Frontal cortex (tissue), 4 donors: ENCODE data around the gene TBC1D9B. TPM values are rescaled to one million over a fixed set of nuclear protein-coding genes. Genes with fewer than 3 reads are reported as not detected.

ENCODE experiments used
- DNase-seq, 2 donors: peaks; one replicate each; pipeline ENCODE4 v3.0.0; 2012; ENCODE audit warnings: low spot score in 2 of 2
- FAIRE-seq: peaks from 2 replicates; lab custom pipeline; 2012; peaks lifted over from hg19 to GRCh38; lab: Jason Lieb, UNC
- total RNA-seq: library from RNA; depleted of rRNA; stranded (reverse); fragments of >200 nt; gene quantifications from one replicate; pipeline ENCODE4 v1.2.3, GENCODE V29; 2014
- donor health status: control.
- donor health status: control.
- donor health status: control.

Gene TBC1D9B
- total RNA-seq, 1 donor from 2014 or later: 24.1 TPM

DNA sequence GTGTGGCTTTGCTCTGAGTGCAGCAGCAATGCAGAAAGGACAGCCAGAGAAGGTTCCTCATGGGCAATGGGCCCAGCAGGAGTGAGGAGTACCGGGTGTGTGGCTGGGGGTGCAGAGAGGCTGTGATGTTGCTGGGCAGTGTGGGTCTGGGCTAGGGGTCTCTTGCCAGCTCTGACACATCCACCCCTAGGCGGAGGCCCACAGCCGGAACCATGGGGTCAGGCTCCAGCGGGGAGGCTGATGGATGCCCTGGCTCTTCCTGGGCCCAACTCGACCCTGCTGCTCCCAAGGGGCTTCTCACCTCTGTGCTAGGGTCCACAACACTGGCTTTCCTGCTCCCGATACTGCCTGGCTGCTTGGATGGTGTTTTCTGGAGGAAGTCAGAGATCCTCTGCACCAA is 19.9 kb downstream of the TBC1D9B start:
- no peak for DNase-seq
- FAIRE-seq: no peak

DNA sequence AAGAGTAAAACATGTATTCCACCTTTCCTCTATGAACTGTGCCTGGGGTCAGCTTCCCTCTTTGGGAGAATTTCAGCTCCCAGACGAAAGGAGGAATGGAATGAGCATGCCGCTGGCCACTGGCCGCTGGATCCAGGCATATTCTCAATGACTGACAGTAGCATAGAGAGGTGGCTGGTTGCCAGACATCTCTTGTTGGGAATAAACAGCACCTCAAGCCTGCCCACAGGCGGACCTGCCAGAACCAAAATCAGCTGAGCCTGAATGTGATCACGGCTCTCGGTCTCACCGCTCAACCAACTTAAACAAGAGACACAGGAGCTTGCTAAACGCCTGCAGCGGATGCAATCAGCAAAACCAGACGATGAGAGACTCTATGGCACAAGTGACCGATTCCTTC is 20.6 kb downstream of the TBC1D9B start:
- FAIRE-seq (no peak), DNase-seq (no peak)

DNA sequence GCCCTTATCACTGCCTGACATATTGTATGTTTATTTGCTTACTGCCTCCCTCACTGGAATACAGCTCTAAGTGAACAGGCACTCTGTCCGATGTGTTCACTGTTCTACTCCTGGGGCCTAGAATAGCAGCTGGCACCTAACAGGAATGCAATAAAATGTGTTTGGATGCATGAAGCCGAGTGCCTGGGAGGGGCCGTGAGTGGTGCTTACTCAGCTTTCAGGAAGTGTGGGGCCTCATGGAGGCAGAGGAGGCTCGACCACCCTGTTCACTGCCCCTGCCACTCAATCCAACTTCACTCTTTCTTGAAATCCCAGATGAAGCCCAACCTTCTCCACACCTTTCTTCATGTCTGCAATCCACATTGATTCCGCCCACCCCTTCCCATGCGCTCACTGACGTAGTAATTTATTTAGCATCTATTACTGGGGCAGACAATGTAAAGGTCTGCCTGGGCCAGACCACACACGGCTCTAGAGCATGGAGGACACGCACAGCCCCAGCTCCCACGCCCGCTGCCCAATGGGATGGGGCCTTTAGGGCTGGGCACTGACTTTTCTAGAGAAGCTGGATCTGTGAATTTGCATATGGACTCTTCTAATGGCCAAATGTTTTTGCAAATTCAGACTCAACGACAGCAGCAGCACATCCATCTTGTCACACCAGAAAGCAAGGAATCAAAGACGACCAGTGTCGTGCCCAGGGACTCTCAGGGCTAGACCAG is 21.3 kb downstream of the TBC1D9B start:
- DNase-seq (no peak), FAIRE-seq (no peak)

DNA sequence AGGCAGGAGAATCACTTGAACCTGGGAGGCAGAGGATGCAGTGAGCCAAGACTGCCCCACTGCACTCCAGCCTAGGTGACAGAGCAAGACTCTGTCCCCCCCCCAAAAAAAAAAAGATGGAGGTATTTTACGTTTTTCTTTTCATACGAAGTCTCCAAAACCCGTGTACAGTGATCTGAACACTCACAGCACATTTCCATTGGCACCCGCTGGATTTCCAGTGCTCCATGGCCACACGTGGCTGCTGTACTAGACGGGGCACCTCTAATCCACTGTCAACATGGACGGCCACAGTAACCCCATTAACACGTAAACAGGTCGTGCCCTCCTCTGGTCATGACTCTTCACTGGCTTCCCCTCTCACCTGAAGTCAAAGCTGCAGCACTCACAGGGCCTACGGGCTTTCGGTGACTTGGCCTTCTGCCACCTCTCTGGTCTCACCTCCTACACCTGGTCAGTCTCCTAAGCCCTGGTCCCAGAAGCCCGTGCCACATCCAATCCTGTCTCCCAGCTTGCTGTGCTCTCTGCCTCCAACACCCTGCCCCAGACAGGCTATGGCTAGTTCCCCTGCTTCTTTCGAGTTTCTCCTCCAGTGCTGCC is 22.1 kb downstream of the TBC1D9B start:
- no peak for FAIRE-seq
- no peak for DNase-seq

DNA sequence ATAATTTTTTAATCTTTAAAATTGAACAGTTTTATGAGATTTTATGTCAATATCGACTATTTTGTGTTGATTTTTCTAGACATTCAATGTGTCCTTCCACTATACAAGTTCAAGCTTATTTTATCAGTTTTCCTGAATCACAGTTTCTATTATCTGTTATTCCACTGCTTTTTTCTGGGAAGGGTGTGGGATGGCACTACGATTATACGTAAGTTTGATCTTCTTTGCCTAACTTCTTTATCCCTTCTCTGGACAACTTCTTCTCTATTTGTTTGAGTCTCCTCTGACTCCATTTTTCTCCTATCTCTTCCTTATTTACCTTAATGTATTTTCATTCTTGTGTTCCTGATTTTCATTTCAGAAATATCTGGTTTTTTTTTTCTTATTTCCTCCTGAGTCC is 24.5 kb downstream of the TBC1D9B start:
- no peak for FAIRE-seq

DNA sequence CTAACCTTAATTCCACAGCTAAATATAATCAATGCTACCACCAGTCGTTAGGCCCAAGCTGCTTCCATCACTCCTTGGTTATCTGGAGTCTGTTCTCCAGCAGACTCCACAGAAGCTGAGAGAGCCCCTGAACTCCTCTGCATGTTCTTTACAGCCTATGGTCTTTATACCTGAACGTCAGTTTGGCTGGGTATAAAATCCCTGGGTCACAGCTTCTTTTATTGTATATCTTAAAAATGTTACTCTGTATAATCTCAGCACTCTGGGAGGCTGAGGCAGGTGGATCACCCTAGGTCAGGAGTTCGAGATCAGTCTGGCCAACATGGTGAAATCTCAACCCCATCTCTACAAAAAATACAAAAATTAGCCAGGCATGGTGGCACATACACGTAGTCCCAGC is 25.4 kb downstream of the TBC1D9B start:
- no peak for FAIRE-seq

More for the DNA sequence above, 24.5 kb downstream of the TBC1D9B start:
- DNase-seq: no peak

DNA sequence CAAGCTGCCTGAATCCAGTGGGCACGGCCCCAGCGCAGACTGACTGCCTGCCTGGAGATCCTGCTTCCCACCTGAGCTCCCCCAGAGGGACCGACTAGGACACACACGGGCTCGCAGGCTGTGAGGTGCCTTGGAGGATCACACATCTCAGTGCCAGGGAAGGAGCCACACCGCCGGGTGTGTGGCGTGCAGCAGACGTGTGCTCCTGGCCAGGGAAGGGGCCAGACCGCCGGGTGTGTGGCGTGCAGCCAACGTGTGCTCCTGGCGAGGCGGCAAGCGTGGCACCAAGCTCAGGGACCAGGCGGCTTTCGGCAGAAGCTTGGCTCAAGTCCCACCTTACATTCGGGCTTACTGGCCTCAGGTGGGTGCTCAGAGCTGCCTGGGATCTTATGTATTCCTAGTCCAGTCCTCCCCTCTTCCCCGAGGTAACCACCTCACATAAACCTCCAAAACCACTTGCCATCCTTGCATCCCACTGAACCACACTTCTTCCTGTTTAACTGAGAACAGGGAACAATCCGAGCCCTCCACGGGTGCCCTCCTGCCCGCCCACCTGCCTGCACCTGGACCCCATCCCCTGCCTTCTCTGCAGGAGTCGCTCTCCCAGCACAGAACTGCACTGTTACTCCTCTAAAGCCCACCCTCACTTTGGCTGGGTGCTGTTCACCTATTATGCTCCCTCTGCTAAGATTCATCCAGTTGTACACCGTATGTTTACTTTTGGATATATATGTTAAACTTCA is 26.7 kb downstream of the TBC1D9B start:
- DNase-seq: no peak
- FAIRE-seq: no peak

More for the DNA sequence above, 25.4 kb downstream of the TBC1D9B start:
- DNase-seq: no peak

DNA sequence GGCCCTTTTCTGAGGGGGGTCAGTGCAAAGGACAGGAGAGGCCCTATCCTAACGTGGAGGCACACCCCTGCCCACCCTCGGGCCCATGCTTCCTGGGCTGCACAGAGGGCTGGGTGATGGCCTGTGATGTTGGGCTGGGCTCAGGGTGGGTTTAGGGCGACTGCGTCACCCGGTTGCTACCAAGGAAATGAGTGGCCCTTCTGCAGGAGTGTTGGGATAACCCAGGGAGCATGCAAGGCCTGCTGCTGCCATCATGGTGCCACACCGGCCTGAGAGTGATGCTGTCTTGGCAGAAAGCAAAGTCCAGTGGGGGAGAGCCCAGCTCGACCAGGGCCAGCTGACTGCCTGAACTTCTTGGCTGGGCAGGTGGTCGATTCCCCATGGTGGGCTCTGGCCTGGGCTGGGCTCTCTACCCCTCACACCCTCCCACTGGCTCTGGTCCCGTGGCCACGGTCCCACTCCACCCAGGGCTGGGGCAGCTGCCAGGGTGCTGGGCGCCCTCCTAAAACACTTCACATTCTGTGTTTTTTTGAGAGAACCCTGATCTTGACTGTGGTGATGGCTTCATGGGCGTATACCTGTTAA is 27.5 kb downstream of the TBC1D9B start:
- no peak for FAIRE-seq

DNA sequence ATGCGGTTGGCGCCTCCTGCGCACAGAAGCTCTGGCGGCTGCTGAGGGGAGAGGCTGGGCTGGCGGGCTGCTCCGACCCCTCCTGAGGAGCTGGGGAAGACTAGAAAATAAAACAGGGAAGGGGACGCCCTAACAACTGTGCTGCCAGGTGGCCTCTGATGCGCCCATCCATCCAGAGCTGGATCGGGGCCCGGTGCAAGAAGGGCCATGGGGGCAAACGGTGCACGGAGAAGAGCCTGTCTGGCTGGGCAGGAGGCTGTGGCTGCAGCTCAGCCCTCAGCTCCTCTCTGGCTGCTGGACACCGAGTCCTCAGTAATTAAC is 28.0 kb downstream of the TBC1D9B start:
- DNase-seq (no peak), FAIRE-seq (no peak)

More for the DNA sequence above, 27.5 kb downstream of the TBC1D9B start:
- DNase-seq: no peak

DNA sequence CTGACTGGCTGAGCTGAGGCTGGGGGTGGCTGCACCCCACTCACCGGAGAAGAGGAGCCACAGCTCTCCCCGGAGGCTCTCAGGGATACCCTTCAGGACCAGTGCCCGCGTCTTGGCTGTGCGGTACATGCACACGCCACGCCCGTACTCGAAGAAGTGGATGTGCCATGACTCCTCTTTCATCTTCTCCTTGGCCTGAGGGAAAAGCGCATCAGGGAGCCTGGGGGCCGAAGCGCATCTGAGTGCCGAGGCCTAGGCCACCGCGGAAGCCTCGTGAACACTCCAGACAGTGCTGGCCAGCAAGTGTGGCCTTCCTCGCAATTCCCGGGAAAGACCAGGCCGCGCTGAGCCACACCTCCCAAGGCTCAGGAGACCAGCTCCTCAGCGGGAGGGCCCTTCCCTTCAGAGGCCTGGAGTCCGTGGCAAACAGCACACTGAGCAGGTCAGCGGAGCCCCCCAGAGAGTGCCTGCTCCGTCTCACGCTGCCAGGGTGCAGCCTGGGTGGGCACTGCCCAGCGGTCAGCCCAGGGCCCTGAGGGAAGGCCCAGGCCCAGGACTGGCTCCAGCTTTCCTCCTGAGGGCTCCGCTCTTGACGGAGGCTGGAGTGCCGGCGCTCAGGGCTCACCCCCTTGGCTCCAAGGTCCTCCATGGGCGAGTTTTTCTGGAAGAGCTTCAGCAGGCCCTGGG is 28.6 kb downstream of the TBC1D9B start:
- DNase-seq: no peak
- no peak for FAIRE-seq

DNA sequence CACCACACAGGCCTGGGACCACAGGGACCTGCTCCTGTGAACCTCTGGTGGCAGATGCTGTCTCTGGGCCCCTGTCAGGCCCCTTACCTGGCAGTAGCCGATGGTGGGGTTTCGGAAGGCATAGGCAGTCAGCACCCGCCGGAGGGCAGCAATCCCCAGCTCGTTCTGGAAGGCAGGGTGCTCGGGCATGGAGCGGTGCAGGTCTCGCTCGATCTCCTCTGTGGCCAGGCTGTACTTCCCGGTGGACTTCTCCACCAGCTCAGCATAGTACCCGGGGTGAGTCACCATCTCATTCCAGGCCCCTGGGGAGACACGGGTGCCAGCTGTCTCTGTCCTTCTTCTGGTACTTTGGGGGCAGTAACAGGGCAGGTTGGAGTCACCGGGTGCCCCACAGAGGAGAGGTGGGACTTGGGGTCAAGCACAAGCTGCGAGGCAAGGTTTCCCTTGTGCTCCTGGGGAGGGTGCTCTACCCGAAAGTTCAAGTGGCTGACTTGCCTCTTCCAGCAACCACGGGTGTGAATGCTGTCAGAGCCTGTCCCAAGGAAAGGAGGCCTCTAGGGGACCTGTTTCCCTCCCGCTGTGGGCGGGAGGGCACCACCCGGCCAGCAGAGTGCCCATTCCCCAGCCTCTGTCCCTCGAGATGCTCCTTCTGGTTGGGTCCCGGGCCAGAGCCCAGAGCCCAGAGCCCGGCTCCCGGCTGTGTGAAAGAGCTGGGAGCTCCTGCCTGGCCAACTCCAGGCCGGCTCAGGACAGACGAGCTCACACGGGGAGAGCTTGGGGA is 29.3 kb downstream of the TBC1D9B start:
- FAIRE-seq (no peak), DNase-seq (no peak)

DNA sequence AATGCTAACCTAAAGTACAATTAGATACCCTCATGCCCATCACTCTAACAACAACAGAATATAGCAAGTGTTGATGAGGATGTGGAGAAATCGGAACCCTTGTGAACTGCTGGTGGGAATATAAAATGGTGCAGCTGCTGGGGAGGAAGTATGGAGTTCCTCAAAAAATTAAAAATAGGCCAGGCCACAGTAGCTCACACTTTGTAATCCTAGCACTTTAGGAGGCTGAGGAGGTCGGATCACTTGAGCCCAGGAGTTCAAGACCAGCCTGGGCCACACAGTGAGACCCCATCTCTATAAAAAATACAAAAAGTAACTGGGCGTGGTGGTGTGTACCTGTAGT is 31.1 kb downstream of the TBC1D9B start:
- DNase-seq (no peak), FAIRE-seq (no peak)

DNA sequence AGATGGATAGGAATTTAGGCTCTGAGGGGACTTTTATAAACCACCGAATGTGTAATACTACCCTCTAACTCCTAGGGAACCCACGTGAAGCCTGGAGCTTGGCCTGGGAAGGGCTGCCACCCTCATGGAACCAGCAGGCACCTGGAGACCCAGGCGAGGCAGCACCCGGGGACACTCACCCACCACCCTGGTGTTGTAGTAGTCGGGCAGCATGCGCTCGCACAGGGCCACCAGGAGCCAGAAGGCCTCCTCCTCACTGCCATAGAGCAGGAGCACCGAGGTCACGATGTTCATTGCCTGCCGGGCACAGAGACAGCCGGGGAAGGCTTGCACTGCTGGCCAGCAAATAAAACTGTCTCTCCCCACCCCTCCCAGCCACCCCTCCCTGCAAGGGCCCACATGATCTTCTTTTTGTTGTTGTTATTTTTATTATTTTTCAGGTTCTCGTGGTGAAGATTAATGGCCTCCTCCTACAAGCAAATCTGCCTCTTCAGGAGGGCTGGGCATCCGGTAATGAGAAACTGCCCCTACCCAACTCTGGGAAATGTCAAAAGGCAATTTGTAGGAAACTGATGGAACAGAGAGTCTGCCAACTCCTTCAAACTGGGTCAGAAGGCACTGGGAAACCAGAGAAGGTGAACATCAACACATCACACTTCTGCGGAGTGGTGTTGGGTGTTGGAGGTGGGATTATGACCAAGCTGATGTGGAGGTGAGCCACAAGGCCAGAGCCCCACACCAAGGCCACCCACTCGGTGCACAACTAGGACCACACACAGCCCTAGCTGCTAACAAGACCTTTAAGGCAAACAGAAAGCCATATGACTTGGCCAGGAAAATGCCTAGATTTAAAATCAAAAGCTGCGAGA is 31.7 kb downstream of the TBC1D9B start:
- FAIRE-seq: no peak
- no peak for DNase-seq

DNA sequence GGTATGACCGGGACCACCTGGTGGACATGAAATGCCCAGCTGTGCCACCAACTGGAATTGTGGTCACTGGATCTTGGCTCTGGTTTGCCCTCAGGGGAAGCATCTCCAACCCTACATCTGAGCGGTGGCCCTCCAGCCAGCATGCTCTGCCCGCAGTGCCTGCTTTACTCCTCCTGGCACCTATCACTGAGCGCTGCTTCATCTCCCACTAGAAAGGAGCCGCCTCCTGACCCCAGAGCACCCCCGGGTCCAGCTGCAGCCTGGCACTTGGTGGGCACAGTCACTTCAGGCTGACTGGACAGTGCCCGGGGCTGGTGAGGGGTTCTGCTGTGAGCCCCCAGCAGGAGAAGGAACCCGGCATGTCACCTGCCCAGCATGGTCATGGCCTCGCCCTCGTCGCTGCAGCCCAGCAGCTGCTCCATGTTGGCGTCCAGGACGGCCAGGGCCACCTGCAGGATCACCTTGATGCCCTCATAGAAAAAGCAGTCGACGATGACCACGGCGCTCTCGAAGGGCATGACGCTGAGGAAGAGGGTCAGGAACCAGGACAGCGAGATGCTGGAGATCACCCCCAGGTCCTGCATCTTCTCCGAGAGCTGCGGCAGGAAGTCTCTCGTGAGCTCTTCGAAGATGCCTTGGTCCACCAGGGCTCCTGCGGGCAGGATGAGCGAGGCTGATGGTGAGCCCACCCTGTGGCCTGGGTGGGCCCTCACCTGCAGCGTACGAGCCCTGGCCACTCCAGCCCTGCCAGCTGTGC is 33.0 kb downstream of the TBC1D9B start:
- FAIRE-seq: no peak

DNA sequence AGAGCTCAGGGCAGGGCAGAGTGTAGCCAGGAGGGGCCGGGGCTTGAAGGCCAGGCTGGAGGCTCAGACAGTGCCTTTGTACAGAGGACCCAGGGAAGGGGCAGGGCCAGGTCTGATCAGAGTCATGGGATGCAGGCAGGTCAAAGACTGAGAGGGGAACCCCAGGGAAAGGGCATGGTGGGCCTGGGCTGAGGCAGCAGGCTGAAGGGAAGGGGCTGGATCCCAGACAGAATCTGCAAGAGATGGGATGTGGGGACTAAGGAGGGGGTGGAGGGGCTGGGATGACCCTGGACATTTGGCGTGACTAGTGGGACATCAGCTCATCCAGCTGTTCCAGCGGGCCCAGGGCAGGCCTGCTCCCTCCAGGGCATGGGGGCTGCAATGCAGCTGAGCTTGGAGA is 33.6 kb downstream of the TBC1D9B start:
- FAIRE-seq (no peak), DNase-seq (no peak)

More for the DNA sequence above, 33.0 kb downstream of the TBC1D9B start:
- no peak for DNase-seq

DNA sequence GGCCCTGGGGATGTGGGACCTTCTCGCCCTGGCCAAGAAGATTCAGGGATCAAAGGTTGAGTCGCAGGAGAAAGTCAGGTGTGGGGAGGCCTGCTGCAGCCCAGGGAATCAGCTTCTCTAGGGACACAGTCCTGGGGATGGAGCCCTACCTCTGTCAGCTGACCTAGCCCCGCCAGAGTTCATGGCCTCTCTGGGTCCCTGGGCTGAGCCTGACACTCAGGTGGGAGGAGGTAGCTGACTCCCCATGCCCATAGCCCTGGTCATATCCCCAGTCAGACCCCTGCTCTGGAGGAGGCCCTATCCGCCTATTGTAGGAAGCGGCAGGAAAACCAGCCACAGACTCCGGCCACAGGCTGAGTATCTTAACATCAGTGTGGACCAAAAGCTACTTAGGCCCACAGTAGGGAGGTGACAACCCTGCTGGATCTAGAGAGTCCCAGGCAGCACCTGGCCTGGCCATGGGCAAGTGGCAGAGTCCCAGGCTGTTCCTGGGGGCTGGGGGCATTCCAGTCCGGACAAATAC is 34.0 kb downstream of the TBC1D9B start:
- DNase-seq: no peak
- FAIRE-seq: no peak

DNA sequence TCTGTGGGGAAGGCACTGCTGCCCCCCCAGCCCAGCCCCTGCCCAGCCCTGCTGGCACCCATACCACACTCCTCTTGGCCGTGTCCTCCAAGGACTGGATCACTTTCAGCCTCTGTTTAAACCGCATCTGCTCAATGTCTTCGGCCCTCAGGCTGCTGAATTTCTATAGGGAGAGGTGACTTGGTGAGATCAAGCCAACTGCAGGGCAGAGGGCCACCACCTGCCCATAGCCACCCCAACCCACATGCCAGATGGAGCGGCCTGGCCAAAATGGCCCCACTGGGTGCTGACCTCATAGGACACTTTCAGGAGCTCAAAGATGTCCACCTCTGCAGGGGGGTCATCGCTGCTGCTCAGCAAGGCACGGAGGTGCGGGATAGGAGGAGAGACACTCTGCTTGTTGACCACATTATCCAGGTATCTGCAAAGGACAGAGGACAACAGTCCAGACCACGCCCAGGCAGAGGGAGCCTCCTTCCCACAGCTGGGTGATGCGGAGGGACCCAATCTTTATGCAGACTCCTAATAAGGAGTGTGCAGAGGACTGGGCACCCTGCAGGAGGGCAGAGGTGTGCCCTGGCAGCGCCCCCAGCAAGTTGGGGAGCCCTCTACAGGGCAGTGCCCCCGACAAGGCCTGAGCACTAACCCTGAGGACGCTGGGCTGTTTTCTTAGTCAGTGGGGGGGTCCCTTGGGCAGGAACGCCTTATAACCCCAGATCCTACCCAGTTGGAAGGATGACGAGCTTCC is 34.7 kb downstream of the TBC1D9B start:
- no peak for FAIRE-seq
- DNase-seq: no peak
